Sigmoid colon (tissue), 7 donors: ENCODE measurements around the gene CDK5. TPM values are rescaled to one million over a fixed set of nuclear protein-coding genes. Genes with fewer than 3 reads are reported as not detected.
A peak's percentile ranks its signal among the peaks of the same experiment; 100 is the strongest.

Source experiments
- DNase-seq: peaks from one replicate; pipeline ENCODE4 v3.0.0-alpha.2; 2019
- H3K27ac ChIP-seq, 4 donors: fragments of 200-600 bp; sonication (generic); one replicate each; pipeline ENCODE4 v1.5.1; 2016 to 2019; ENCODE audit warnings: mild to moderate bottlenecking in 1 of 4
- H3K27me3 ChIP-seq, 3 donors: fragments of 200-600 bp; sonication (generic); one replicate each; pipeline ENCODE4 v1.5.1; 2019; ENCODE audit warnings: mild to moderate bottlenecking in 1 of 3
- H3K36me3 ChIP-seq, 4 donors: fragments of 200-600 bp; sonication (generic); one replicate each; pipeline ENCODE4 v1.5.1; 2016 to 2019
- H3K4me1 ChIP-seq, 4 donors: fragments of 200-600 bp; sonication (generic); one replicate each; pipeline ENCODE4 v1.5.1; 2017 to 2019
- H3K4me3 ChIP-seq, 4 donors: fragments of 200-600 bp; sonication (generic); one replicate each; pipeline ENCODE4 v1.5.1; 2017 to 2019; ENCODE audit warnings: mild to moderate bottlenecking in 2 of 4, moderate library complexity in 1 of 4
- H3K9me3 ChIP-seq, 4 donors: fragments of 200-600 bp in 3 of 4; sonication (generic) in 3 of 4; one replicate each; pipeline versions ENCODE4 v1.5.1 to v1.6.1; 2013 to 2019
- EP300 ChIP-seq, 4 donors: sonication (generic); formaldehyde crosslinking; IDR thresholded peaks; one replicate each; pipeline ENCODE4 v1.6.1; 2017; ENCODE audit warnings: antibody characterized with exemption in 4 of 4
- POLR2A ChIP-seq, 2 donors: fragments of 450-650 bp; IDR thresholded peaks; one replicate each; pipeline ENCODE4 v1.6.1; 2016; ENCODE audit warnings: antibody characterized with exemption in 2 of 2, mild to moderate bottlenecking in 2 of 2, moderate library complexity in 2 of 2
- POLR2AphosphoS5 ChIP-seq, 4 donors: sonication (generic); formaldehyde crosslinking; IDR thresholded peaks; one replicate each; pipeline ENCODE4 v1.6.1; 2017; ENCODE audit warnings: antibody characterized with exemption in 4 of 4
- WGBS, 2 donors: extraction: QIAGEN DNeasy Blood & Tissue Kit; methylation state at CpG; one replicate each; pipeline ENCODE4 v1.1.7; 2013; 5-methylcytosine and 5-hydroxymethylcytosine counted together
- intact Hi-C: fragments of 100-400 bp; cut with DNase I; formaldehyde crosslinking; loops from one replicate; pipeline ENCODE4 v1.15.1; 2023
- polyA plus RNA-seq, 3 donors: library from polyadenylated mRNA; stranded (reverse); fragments of 200-250 nt; gene quantifications; one replicate each; pipeline ENCODE4 v1.2.3, GENCODE V29; 2013
- total RNA-seq, 4 donors: library from RNA; depleted of rRNA; stranded (reverse); fragments of >200 nt; gene quantifications; one replicate each; pipeline ENCODE4 v1.1.0, GENCODE V29; 2016
- TF ChIP-seq, protein P1 (sequence below), 4 experiments: fragments of 450-650 bp in 3 of 4; fragments of 200-600 bp in 1 of 4; IDR thresholded peaks; one replicate each; pipeline ENCODE4 v1.5.1; 2016 to 2019; ENCODE audit warnings: antibody characterized with exemption in 4 of 4, mild to moderate bottlenecking in 3 of 4, moderate library complexity in 2 of 4
- donor health status: healthy with polysubstance abuse.
- donor health status: Bipolar disorder and iron deficiency.
- donor health status: healthy.

CDK5 gene
- total and polyA plus RNA-seq, 7 donors, result 6.0 to 10.6 (median 8.2) TPM

DNA sequence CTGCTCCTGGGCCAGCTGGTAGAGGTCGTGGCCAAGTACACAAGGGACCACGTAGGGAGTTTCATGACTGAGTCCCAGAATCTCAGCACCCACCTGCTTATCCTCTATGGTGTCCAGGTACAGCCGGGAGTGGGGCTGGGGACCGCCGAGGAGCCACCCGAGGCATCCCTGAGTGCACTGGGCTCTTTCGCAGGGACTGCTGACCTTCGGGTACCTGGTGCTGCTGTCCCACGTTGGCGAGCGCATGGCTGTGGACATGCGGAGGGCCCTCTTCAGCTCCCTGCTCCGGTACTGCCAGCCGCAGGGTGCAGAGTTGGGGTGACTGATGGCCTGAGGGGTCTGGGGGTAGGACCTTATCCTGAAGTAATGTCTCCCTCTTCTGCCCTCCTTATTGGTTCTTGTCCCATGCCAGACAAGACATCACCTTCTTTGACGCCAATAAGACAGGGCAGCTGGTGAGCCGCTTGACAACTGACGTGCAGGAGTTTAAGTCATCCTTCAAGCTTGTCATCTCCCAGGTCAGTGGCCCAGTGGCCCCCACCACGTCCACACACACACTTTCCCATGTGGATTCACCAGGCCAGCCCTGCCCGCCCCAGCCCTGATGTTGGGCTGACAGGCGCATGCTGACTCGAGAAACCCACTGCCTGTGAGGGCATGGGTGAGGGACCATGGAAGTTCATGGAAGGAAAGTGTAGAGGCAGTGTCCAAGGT is 23.2 kb downstream of the CDK5 start:
- H3K4me1 ChIP-seq, result peaks cover 0 to 21% (median 14%) of the 10 kb centered on the region in 4 donors
- DNase-seq, result no peak
- no peaks in the 10 kb centered on the region for H3K27me3 ChIP-seq
- no peaks in the 10 kb centered on the region for H3K9me3 ChIP-seq
- no peak overlapping the region for H3K4me3 ChIP-seq
- intact Hi-C loops, result no loop called here
- peaks cover 0 to 47% (median 21%) of the 10 kb centered on the region in 4 donors for H3K36me3 ChIP-seq
- no peak overlapping the region for H3K27ac ChIP-seq
- 92 to 95% methylated on average over 21 of the region's 21 CpGs for WGBS, 2 donors
- TF ChIP-seq POLR2AphosphoS5 (IDR thresholded peaks at IDR 0.05), result no peak
- no peak for TF ChIP-seq EP300 (IDR thresholded peaks at IDR 0.05)
- TF ChIP-seq, protein P1, sequence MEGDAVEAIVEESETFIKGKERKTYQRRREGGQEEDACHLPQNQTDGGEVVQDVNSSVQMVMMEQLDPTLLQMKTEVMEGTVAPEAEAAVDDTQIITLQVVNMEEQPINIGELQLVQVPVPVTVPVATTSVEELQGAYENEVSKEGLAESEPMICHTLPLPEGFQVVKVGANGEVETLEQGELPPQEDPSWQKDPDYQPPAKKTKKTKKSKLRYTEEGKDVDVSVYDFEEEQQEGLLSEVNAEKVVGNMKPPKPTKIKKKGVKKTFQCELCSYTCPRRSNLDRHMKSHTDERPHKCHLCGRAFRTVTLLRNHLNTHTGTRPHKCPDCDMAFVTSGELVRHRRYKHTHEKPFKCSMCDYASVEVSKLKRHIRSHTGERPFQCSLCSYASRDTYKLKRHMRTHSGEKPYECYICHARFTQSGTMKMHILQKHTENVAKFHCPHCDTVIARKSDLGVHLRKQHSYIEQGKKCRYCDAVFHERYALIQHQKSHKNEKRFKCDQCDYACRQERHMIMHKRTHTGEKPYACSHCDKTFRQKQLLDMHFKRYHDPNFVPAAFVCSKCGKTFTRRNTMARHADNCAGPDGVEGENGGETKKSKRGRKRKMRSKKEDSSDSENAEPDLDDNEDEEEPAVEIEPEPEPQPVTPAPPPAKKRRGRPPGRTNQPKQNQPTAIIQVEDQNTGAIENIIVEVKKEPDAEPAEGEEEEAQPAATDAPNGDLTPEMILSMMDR (IDR thresholded peaks at IDR 0.05), result no peak
- TF ChIP-seq POLR2A (IDR thresholded peaks at IDR 0.05), result no peak

DNA sequence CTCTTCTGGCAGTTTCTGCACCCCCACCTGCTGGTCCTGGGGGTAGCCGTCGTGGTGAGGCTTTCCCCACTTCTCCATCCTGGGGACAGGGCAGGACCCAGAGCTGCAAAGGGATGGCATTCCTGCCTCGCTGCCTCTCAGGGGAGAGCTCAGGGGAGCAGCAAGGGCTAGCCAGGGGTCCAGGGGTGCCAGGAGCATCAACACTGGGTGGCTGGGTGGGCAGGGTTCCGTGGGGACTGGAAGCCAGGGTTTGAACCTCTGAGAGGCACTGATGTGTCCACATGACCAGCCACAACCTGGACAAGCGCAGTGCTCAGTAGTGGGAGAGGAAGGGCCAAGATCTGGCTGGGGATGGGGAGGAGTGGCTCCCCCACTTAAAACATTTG is 23.8 kb downstream of the CDK5 start:
- TF ChIP-seq POLR2A (IDR thresholded peaks at IDR 0.05) (no peak), EP300 (IDR thresholded peaks at IDR 0.05) (no peak), POLR2AphosphoS5 (IDR thresholded peaks at IDR 0.05) (no peak)
- TF ChIP-seq, protein P1 (IDR thresholded peaks at IDR 0.05), result no peak
- no peak overlapping the region for H3K27ac ChIP-seq
- WGBS, 2 donors, result 88 to 93% methylated on average over 5 of the region's 5 CpGs
- peaks cover 0 to 47% (median 21%) of the 10 kb centered on the region in 4 donors for H3K36me3 ChIP-seq
- intact Hi-C loops, result no loop called here
- H3K27me3 ChIP-seq, result no peaks in the 10 kb centered on the region
- H3K9me3 ChIP-seq, result no peaks in the 10 kb centered on the region
- H3K4me1 ChIP-seq, result peaks cover 0 to 21% (median 16%) of the 10 kb centered on the region in 4 donors
- DNase-seq, result no peak
- no peak overlapping the region for H3K4me3 ChIP-seq

DNA sequence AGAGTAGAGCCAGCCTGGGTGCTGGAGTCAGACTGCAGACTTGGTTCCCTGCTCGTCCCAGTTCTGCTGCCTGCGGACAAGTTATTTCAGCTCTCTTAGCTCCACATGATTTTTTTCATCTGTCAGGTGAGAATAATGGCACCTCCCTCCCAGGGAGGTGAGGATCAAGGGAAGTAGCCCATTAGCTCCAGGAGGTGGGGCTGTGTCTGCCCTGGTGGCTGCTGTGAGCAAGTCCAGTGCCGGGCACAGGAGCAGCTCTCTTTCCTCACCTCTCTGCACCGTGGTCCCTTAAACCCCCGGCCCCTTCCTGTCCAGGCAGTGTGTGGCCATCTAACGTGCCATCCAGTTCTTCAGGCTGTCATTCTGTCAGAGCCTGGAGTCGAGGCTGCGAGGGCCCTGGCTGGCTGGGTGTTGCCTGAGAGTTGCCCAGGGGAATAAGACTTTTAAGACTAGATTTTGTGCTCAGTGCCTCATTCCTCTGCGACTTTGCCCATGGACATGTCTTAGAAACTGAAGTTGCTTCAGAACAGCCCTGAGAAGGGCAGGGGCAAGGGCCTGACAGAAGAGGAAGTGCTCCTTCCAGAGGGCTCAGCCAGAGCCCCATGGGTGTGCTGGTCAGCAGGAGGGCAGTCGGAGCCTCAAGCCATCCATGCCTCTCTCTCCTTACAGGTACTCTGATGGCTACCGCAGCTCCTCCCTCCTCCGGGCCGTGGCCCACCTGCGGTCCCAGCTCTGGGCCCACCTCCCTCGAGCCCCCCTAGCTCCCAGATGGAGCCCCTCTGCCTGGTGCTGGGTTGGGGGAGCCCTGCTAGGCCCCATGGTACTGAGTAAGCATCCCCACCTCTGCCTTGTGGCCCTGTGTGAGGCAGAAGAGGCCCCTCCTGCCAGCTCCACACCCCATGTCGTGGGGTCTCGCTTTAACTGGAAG is 24.5 kb downstream of the CDK5 start:
- H3K36me3 ChIP-seq, result peaks cover 0 to 47% (median 21%) of the 10 kb centered on the region in 4 donors
- H3K4me3 ChIP-seq, result no peak overlapping the region
- WGBS, 2 donors, result 91% methylated on average over 17 of the region's 17 CpGs
- intact Hi-C loops, result no loop called here
- H3K9me3 ChIP-seq, result no peaks in the 10 kb centered on the region
- no peaks in the 10 kb centered on the region for H3K27me3 ChIP-seq
- no peak overlapping the region for H3K27ac ChIP-seq
- no peak for DNase-seq
- H3K4me1 ChIP-seq, result peaks cover 0 to 18% (median 14%) of the 10 kb centered on the region in 4 donors
- no peak for TF ChIP-seq POLR2AphosphoS5 (IDR thresholded peaks at IDR 0.05)
- TF ChIP-seq, protein P1 (IDR thresholded peaks at IDR 0.05), result no peak
- TF ChIP-seq POLR2A (IDR thresholded peaks at IDR 0.05), result no peak
- no peak for TF ChIP-seq EP300 (IDR thresholded peaks at IDR 0.05)

DNA sequence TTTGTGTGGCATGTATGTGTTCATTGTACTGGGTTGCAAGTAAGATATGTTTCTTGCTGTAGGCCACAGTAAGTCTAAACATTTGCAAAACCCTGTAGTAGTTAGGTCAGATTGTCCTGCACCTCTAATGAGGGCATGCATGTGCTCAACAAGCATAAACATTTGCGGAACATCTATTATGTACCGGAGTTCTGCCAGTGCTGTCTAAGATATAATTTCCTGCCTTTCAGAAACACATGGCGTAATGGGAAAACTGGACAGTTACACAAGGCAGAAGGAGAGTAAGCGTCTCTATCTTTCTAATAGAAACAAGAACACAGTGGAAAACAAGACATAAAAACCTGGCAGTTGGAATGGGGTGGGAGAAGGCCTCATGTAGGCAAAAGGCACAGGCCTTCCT is 26.7 kb downstream of the CDK5 start:
- H3K36me3 ChIP-seq, result peaks cover 0 to 25% (median 13%) of the 10 kb centered on the region in 4 donors
- H3K27ac ChIP-seq, result no peak overlapping the region
- no peaks in the 10 kb centered on the region for H3K27me3 ChIP-seq
- TF ChIP-seq EP300 (IDR thresholded peaks at IDR 0.05) (no peak), POLR2AphosphoS5 (IDR thresholded peaks at IDR 0.05) (peak in 1 of 4 donors; percentile 28), POLR2A (IDR thresholded peaks at IDR 0.05) (no peak)
- TF ChIP-seq, protein P1 (IDR thresholded peaks at IDR 0.05), result no peak
- no peaks in the 10 kb centered on the region for H3K9me3 ChIP-seq
- no peak overlapping the region for H3K4me3 ChIP-seq
- 93 to 95% methylated on average over 4 of the region's 4 CpGs for WGBS, 2 donors
- DNase-seq, result no peak
- intact Hi-C loops, result no loop called here
- H3K4me1 ChIP-seq, result peaks cover 0 to 23% (median 15%) of the 10 kb centered on the region in 4 donors
